OCI-M2 (cell line): ENCODE data around the gene EMILIN2.
"Not testable (repeated sequence)": the region's sequence is repeated elsewhere in the genome, so short reads cannot be mapped to it uniquely, and the experiment has no call there.

Source experiments
- DNase-seq: peaks from one replicate; lab custom pipeline; 2025; ENCODE audit not compliant: unreplicated experiment; lab: John Stamatoyannopoulos, UW

The EMILIN2 gene

DNA sequence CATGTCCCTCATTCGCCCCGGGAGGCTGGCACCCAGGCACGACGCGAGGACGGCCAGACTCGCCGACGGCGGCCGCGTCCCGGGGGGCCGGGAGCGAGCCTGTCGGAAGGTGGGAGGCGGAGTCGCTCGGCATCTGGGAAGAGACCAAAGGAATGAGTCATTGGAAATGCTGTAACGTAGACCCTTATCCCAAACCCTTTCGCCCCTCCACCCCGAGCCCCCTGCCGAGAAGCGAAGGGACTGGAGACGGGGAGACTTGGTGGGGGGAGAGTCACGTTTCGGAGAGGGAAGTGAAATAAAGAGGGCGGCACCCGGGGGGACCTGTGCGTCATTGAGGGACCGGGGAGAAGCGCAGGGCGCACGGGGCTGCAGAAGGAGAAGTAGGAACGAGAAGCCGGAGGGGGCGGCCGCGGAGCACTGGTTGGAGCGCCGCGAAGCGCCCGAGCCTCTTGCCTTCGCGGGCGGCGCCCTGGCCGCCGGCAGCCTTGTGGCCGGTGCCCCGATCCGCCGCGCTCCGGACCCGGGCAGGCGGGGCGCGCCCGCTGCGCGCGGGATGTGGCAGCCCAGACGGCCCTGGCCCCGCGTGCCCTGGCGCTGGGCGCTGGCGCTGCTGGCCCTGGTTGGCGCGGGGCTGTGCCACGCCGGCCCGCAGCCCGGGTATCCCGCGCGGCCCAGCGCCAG lies at the start of gene EMILIN2:
TSS of gene EMILIN2 (plus strand) at position 371 of the 681 bp plus-strand sequence. CDS start at position 554, 183 bp downstream.
- DNase-seq, result no peak

DNA sequence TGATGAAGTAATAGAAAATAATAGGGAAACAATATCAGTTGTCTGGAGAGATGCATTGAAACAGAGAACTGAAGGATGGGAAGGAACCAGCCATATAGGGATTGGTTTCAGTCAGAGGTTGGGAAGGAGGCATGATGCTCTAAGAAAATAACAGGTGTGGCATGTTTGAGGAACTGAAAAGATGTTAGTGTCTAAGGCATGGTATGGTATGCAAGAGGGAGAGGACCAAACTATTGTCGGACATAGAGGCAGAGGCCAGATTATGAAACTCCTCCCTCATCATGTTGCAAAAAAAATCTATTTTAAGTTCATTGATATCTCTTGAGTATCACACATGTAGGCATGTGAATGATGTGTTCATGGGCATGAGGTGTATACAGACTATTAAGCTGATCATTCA lies 48.9 kb upstream of the EMILIN2 start:
- DNase-seq, result no peak

DNA sequence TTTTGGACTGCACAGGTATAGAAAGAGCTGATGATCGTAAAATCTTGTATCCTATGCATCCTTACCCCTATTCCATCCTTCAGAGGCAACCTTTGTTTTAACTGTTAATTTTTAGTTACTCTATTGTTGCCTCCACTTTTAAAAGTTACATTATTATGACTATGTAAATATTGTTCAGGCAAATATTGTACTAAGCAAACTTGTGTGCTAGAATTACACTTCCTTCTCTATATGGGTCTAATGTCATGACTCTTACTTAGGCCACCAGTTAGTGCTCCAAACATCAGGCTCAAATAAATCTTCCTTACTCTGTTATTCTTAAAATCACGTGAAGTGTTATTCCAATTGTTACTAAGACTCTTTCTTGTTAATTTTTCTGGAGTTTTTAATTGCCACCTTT lies 47.4 kb upstream of the EMILIN2 start:
- DNase-seq, result no peak

- no peak for DNase-seq
Observed at GRCh38 chr18:2805970-2806943, 40.5 kb upstream of the EMILIN2 start.

- not testable (repeated sequence) for DNase-seq
Observed at GRCh38 chr18:2808640-2809039, 38.2 kb upstream of the EMILIN2 start.

DNA sequence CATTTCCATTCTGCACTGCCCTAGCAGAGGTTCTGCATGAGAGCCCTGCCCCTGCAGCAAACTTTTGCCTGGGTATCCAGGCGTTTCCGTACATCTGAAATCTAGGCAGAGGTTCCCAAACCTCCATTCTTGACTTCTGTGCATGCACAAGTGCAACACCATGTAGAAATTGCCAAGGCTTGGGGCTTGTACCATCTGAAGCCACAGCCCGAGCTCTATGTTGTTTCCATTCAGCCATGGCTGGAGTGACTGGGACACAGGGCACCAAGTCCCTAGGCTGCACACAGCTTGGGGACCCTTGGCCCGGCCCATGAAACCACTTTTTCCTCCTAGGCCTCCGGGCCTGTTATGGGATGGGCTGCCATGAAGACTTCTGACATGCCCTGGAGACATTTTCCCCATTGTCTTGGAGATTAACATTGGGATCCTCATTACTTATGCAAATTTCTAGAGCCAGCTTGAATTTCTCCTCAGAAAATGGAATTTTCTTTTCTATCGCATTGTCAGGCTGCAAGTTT lies 37.1 kb upstream of the EMILIN2 start:
- not testable (repeated sequence) for DNase-seq

GRCh38 chr18:2811416-2811815 lies 35.4 kb upstream of the EMILIN2 start:
- no peak for DNase-seq

- no peak for DNase-seq
Observed at GRCh38 chr18:2814928-2815327, 31.9 kb upstream of the EMILIN2 start.

- DNase-seq, result no peak
Observed at GRCh38 chr18:2818281-2818680, 28.5 kb upstream of the EMILIN2 start.

- no peak for DNase-seq
Observed at GRCh38 chr18:2821695-2822094, 25.1 kb upstream of the EMILIN2 start.

DNA sequence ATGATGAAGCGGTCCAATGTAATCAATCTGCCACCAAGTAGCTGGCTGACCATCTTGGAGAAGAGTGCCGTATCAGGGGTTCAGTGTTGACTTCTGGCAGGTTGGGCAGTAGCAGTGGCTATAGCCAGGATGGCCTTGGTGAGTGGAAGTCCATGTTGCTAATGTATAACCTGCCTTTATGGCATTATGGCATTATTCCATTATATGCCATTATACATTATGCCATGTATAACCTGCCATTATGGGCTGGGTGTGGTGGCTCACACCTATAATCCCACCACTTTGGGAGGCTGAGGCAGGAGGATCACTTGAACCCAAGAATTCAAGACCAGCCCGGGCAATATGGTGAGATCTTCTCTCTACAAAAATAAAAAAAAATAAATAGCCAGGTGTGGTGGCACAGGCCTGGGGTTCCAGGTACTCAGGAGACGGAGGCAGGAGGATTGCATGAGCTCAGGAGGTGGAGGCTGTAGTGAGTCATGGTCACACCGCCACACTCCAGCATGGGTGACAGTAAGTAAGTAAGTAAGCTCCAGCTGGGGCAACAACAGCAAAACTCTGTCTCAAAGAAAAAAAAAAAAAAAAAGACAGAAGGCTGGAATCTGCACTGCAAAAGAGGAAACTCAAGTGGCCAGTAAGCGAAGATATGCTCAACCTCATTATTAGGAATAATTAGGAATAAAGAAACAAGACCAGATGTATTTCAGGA lies 24.4 kb upstream of the EMILIN2 start:
- DNase-seq, result no peak

GRCh38 chr18:2823202-2823601 lies 23.6 kb upstream of the EMILIN2 start:
- no peak for DNase-seq

- DNase-seq, result no peak
Observed at GRCh38 chr18:2823966-2824365, 22.8 kb upstream of the EMILIN2 start.

DNA sequence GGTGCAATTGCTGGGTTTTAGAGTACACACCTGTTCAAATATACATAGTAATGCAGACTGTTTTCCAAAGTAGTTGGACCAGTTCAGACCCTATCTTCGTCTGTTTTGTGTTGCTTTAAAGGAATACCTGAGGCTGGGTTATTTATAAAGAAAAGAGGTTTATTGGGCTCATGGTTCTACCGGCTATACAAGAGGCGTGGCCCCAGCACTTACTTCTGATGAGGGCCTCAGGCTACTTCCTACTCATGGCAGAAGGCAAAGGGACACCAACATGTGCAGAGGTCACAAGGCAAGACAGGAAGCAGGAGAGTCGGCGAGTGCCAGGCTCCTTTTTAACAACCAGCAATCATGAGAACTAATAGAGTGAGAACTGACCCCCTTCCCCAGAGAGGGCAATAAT lies 21.9 kb upstream of the EMILIN2 start:
- no peak for DNase-seq

GRCh38 chr18:2825613-2826175 lies 21.1 kb upstream of the EMILIN2 start:
- DNase-seq, result no peak

DNA sequence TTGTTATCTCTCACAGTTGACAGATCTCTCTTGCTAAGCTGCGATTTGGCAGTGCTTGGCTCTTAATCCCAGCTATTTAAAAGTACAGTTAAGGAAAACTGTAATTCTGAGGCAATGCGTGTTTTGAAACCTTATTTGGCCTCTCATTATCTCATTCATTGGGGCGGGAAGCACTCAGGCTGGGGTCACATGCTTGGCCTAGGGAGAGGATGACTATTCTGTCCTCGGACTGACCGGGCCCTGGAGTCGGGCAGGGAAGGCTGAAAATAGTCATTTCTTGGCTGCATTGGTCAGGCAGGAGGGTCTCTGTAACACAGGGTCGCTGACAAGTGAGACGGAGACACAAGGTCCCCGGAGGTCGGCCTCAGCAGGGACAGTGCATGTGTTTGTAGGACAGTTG lies 20.2 kb upstream of the EMILIN2 start:
- DNase-seq, result no peak

DNA sequence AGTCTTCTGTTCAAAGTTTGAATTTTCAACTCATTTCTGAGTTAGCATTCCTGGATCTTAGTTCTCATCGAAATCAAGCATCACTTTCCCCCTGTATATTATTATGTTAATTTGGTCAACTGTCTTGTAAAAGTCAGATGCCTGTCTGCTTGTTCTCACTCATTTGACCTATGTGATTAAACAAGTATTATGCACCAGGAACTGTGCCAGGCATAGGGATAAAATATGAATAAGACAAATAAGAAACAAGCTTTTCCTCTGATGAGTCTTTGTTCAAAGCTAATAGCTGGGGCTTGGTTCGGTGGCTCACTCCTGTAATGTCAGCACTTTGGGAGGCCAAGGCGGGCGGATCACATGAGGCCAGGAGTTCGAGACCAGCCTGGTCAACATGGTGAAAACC lies 19.7 kb upstream of the EMILIN2 start:
- DNase-seq, result no peak

DNA sequence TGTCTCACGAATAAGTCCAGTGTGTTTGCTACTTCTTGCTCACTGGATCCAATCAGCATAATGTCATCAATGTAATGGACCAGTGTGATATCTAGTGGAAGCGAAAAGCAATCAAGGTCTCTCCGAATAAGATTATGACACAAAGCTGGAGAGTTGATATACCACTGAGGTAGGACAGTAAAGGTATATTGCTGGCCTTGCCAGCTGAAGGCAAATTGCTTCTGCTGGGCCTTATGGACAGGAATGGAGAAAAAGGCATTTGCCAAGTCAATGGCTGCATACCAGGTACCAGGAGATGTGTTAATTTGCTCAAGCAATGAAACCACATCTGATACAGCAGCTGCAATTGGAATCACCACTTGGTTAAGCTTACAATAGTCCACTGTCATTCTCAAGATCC lies 10.7 kb upstream of the EMILIN2 start:
- DNase-seq, result not testable (repeated sequence)

- DNase-seq, result not testable (repeated sequence)
Observed at GRCh38 chr18:2837290-2837689, 9.5 kb upstream of the EMILIN2 start.

GRCh38 chr18:2839202-2839601 lies 7.6 kb upstream of the EMILIN2 start:
- no peak for DNase-seq

DNA sequence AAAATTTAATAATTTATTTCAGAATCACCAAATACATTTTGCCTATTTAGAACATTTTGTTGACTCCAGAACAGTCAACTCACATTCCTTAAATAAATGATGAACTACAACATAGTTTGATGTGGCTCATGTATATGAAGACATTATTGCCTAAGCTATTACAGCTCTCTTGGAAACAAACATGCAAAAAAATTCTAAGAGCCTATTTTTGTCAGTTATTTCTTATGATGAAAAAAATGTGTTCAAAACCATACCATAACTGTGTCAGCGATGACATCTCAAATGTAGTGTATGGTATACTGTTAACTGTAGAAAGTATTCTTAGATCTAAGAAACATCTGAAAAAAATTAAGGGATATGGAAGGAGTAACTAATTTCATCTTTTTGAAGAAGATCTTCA lies 6.3 kb upstream of the EMILIN2 start:
- no peak for DNase-seq
